ENCODE measurements around the gene GATA6. TPM values are rescaled to one million over a fixed set of nuclear protein-coding genes. Genes with fewer than 3 reads are reported as not detected.
A peak's percentile ranks its signal among the peaks of the same experiment; 100 is the strongest.
"Not testable (repeated sequence)": the region's sequence is repeated elsewhere in the genome, so short reads cannot be mapped to it uniquely, and the experiment has no call there.

Gene GATA6
- total RNA-seq, 2 donors from 2014 or later, result 41.8 to 114 TPM

DNA sequence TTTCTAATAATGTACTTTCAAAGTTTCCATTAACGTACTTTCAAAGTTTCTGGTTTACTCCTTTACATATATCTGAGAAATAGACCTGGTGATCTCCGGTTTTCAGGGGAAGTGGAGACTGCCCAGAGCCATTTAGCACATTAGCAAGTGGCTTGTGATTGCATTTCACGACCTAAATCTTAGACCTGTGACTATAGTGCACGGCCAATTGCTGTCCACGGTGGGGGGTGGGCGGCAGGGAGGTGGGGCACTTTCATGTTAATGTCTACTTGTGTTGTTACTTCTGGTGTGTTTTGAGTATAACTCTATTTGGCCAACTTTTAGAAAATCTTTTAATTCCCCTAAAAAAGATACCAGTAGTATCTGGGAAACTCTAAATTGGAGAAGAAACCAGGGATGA is 11.3 kb downstream of the GATA6 start:
- Histone ChIP-seq H3K27ac (peak overlapping the region in 2 of 4 donors; percentile 99 to 100), H3K4me1 (peaks cover 77% of the 10 kb centered on the region), H3K4me3 (no peak overlapping the region), H3K9me3 (no peaks in the 10 kb centered on the region), H3K27me3 (no peaks in the 10 kb centered on the region), H3K36me3 (replicated peaks in 1 of 2; ENCODE audit: insufficient read depth in 1 of 2, low read depth in 2 of 2) (peaks cover 0 to 2% of the 10 kb centered on the region in 2 donors)
- intact Hi-C loops (cut with DNase I), result no loop called here
- ATAC-seq (no peak), DNase-seq (no peak)
- TF ChIP-seq POLR2A (IDR thresholded peaks at IDR 0.05), result no peak
- no peak for TF ChIP-seq CTCF (IDR thresholded peaks at IDR 0.05)
- 40 to 43% methylated on average over 6 of the region's 6 CpGs for WGBS, 2 donors

DNA sequence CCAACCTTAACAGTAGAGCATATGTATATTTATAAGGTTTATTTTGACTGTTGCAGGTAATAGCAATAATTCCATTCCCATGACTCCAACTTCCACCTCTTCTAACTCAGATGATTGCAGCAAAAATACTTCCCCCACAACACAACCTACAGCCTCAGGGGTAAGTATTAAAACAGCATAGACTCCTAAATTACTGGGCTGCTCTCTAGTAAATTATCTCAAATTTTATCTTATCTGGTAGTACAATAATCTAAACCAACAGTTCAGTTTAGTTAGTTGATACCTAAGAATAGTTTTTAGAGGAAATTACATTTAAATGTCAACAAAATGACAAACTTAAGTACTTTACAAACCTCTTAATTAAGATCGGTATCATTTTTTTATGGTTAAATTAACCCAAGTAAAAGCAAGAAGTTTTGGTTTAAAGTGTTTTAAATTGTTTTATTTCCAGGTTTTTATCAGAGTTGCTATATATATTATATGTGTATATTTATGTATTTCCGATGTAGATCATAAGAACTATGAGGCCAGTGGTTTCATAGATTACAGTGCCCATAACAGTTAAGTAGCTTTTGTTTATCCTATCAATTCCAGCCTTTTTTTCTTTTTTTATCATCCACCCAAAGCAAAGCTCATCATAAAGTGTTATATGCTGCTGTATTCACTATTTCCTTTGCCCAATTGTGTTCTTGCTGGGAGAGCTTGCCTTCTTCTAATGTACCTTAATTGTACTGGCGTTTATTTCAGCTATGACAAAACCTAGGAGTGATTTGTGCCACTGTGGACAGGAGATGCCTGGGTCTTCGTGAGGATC is 13.7 kb downstream of the GATA6 start:
- no peaks in the 10 kb centered on the region for H3K9me3 ChIP-seq
- ATAC-seq (no peak), DNase-seq (no peak)
- intact Hi-C loops (cut with DNase I), result no loop called here
- peaks cover 90% of the 10 kb centered on the region for H3K4me1 ChIP-seq
- H3K36me3 ChIP-seq (replicated peaks in 1 of 2; ENCODE audit: insufficient read depth in 1 of 2, low read depth in 2 of 2), result peaks cover 0 to 2% of the 10 kb centered on the region in 2 donors
- H3K27ac ChIP-seq, result peak overlapping the region in 3 of 4 donors; percentile 73 to 100 (median 86)
- no peak overlapping the region for H3K4me3 ChIP-seq
- no peaks in the 10 kb centered on the region for H3K27me3 ChIP-seq
- no peak for TF ChIP-seq CTCF (IDR thresholded peaks at IDR 0.05)
- 43 to 44% methylated on average over 4 of the region's 4 CpGs for WGBS, 2 donors

GRCh38 chr18:22183698-22184170 is 14.3 kb downstream of the GATA6 start:
- peaks cover 0 to 2% of the 10 kb centered on the region in 2 donors for H3K36me3 ChIP-seq (replicated peaks in 1 of 2; ENCODE audit: insufficient read depth in 1 of 2, low read depth in 2 of 2)
- no peaks in the 10 kb centered on the region for H3K9me3 ChIP-seq
- H3K4me3 ChIP-seq, result no peak overlapping the region
- H3K27me3 ChIP-seq, result no peaks in the 10 kb centered on the region
- WGBS, 2 donors, result 29 to 31% methylated on average over 3 of the region's 3 CpGs
- DNase-seq (no peak), ATAC-seq (no peak)
- H3K4me1 ChIP-seq, result peaks cover 90% of the 10 kb centered on the region
- H3K27ac ChIP-seq, result peak overlapping the region in 3 of 4 donors; percentile 73 to 100 (median 86)
- intact Hi-C loops (cut with DNase I), result no loop called here
- TF ChIP-seq POLR2A (IDR thresholded peaks at IDR 0.05), result no peak
- TF ChIP-seq CTCF (IDR thresholded peaks at IDR 0.05), result no peak

DNA sequence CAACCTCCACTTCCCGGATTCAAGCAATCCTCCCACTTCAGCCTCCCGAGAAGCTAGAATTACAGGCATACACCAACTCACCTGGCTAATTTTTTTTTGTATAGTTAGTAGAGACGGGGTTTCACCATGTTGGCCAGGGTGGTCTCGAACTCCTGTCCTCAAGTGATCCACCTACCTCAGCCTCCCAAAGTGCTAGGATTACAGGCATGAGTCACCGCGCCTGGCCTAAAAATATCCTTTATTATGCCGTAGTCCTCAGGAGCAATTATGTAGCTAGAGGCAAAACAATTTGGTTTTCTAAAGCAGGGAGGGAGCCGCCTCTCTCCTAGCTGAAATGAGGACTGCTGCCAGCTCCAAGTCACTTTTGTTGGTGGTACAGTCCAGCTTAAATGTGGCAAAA is 15.2 kb downstream of the GATA6 start:
- H3K36me3 ChIP-seq (replicated peaks in 1 of 2; ENCODE audit: insufficient read depth in 1 of 2, low read depth in 2 of 2); H3K27me3 ChIP-seq; H3K9me3 ChIP-seq; H3K4me3 ChIP-seq; intact Hi-C loops (cut with DNase I): not testable (repeated sequence)
- peak; percentile 38 for ATAC-seq
- Histone ChIP-seq H3K27ac (peak overlapping the region; percentile 73 to 100 (median 80)), H3K4me1 (peaks cover 90% of the 10 kb centered on the region)
- 65 to 75% methylated on average over 8 of the region's 8 CpGs for WGBS, 2 donors
- peak in 2 of 4 donors; percentile 41 to 46 for DNase-seq

- Histone ChIP-seq H3K4me3 (no peak overlapping the region), H3K27ac (peak overlapping the region; percentile 9 to 100 (median 80)), H3K4me1 (peaks cover 90% of the 10 kb centered on the region), H3K36me3 (replicated peaks in 1 of 2; ENCODE audit: insufficient read depth in 1 of 2, low read depth in 2 of 2) (peaks cover 0 to 2% of the 10 kb centered on the region in 2 donors), H3K27me3 (no peaks in the 10 kb centered on the region), H3K9me3 (no peaks in the 10 kb centered on the region)
- TF ChIP-seq POLR2A (IDR thresholded peaks at IDR 0.05) (no peak), CTCF (IDR thresholded peaks at IDR 0.05) (peak in 4 of 7 experiments; percentile 13 to 30 (median 26))
- 40 to 41% methylated on average over 4 to 6 of the region's 6 CpGs for WGBS, 2 donors
- peak; percentile 38 to 62 (median 52) for DNase-seq
- intact Hi-C loops (cut with DNase I), result no loop called here
- ATAC-seq, result peak; percentile 41
Observed at GRCh38 chr18:22185273-22185672, 15.9 kb downstream of the GATA6 start.

Data from body of pancreas (tissue), 4 donors.